ENCODE results near the gene MCC.

DNA sequence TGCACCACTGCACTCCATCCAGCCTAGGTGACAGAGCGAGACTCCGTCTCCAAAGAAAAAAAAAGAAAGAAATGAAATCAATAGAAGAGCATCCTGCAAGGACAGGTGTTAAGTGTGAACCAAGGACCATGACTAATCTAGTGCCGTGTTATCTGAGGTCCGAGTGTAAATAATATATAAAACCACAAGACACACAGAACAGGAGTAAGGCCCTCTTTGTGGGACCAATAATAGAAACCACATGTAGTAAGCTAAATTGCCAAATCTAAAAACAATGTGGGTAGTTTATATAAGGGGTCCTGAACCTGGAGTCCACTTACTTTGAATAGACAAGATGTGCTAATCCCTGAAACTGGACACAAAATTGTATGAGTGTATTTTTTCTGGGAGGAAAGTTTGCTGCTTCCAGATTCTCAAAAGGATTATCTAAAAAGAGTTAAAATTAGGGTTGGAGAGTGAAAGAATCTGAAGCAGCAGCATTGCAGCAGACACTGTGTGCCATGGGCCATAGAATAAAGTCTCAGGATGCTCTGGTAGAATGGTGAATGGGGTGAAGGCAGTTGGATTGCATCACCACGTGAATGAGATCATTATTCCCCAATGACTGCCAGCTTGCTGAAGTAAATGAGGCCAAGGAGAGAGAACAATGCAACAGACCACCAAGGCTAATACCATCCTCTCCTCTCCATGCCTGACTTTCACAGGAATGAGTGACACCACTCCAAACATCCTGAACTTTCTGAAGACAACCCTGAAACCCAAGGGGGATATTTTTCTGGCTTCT lies 288.9 kb downstream of the MCC start:
- TF ChIP-seq, protein P1, sequence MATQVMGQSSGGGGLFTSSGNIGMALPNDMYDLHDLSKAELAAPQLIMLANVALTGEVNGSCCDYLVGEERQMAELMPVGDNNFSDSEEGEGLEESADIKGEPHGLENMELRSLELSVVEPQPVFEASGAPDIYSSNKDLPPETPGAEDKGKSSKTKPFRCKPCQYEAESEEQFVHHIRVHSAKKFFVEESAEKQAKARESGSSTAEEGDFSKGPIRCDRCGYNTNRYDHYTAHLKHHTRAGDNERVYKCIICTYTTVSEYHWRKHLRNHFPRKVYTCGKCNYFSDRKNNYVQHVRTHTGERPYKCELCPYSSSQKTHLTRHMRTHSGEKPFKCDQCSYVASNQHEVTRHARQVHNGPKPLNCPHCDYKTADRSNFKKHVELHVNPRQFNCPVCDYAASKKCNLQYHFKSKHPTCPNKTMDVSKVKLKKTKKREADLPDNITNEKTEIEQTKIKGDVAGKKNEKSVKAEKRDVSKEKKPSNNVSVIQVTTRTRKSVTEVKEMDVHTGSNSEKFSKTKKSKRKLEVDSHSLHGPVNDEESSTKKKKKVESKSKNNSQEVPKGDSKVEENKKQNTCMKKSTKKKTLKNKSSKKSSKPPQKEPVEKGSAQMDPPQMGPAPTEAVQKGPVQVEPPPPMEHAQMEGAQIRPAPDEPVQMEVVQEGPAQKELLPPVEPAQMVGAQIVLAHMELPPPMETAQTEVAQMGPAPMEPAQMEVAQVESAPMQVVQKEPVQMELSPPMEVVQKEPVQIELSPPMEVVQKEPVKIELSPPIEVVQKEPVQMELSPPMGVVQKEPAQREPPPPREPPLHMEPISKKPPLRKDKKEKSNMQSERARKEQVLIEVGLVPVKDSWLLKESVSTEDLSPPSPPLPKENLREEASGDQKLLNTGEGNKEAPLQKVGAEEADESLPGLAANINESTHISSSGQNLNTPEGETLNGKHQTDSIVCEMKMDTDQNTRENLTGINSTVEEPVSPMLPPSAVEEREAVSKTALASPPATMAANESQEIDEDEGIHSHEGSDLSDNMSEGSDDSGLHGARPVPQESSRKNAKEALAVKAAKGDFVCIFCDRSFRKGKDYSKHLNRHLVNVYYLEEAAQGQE (IDR thresholded peaks at IDR 0.05; ENCODE audit: insufficient read depth in 1 of 2, low read depth in 2 of 2, low read length in 2 of 2): no peak
- no peak for TF ChIP-seq POLR2AphosphoS5 (IDR thresholded peaks at IDR 0.05; ENCODE audit: low read depth, low read length)
